ENCODE data around the gene B3GNT7. TPM values are rescaled to one million over a fixed set of nuclear protein-coding genes. Genes with fewer than 3 reads are reported as not detected.

B3GNT7 gene
- total and polyA plus RNA-seq, 4 donors, result 0.74 to 1.7 (median 1.0) TPM

- Histone ChIP-seq H3K27me3 (ENCODE audit: control insufficient read depth in 4 of 4, insufficient read depth in 4 of 4, low read length in 3 of 4) (no peaks in the 10 kb centered on the region), H3K9me3 (ENCODE audit: control insufficient read depth in 4 of 4, low read length in 3 of 4) (no peaks in the 10 kb centered on the region), H3K4me3 (ENCODE audit: low read depth in 1 of 3, low read length in 3 of 3) (no peak overlapping the region), H3K36me3 (ENCODE audit: control insufficient read depth in 4 of 4, insufficient read depth in 3 of 4, low read depth in 1 of 4, low read length in 3 of 4) (no peaks in the 10 kb centered on the region), H3K27ac (ENCODE audit: low read depth in 1 of 2, low read length in 2 of 2) (no peak overlapping the region), H3K4me1 (ENCODE audit: control insufficient read depth in 4 of 4, insufficient read depth in 4 of 4, low read length in 3 of 4) (no peaks in the 10 kb centered on the region), H3K9ac (ENCODE audit: low read depth in 1 of 2, low read length in 2 of 2) (no peak overlapping the region)
- TF ChIP-seq YY1 (IDR thresholded peaks at IDR 0.05) (no peak), CTCF (IDR thresholded peaks at IDR 0.05; ENCODE audit: low read depth, low read length, missing input control) (no peak), RAD21 (IDR thresholded peaks at IDR 0.05) (no peak), NR2F2 (IDR thresholded peaks at IDR 0.05) (no peak), HNF4A (conservative IDR thresholded peaks at IDR 0.05) (no peak), FOXA1 (IDR thresholded peaks at IDR 0.05) (no peak), FOXA2 (IDR thresholded peaks at IDR 0.05) (no peak), SP1 (IDR thresholded peaks at IDR 0.05) (no peak), REST (IDR thresholded peaks at IDR 0.05) (no peak), EGR1 (IDR thresholded peaks at IDR 0.05; ENCODE audit: low read depth in 2 of 2) (no peak), RXRA (IDR thresholded peaks at IDR 0.05) (no peak), JUND (IDR thresholded peaks at IDR 0.05) (no peak), ATF3 (IDR thresholded peaks at IDR 0.05) (no peak), MAX (IDR thresholded peaks at IDR 0.05) (no peak)
- 93% methylated on average over 6 of the region's 6 CpGs for WGBS
- DNase-seq (ENCODE audit: low spot score), result no peak
These were observed 25.1 kb upstream of the B3GNT7 start for GRCh38 chr2:231370429-231370748.

- H3K9ac ChIP-seq (ENCODE audit: low read depth in 1 of 2, low read length in 2 of 2), result no peak overlapping the region
- TF ChIP-seq HNF4G (IDR thresholded peaks at IDR 0.05) (no peak), NR2F2 (IDR thresholded peaks at IDR 0.05) (no peak), FOXA2 (IDR thresholded peaks at IDR 0.05) (no peak), MAX (IDR thresholded peaks at IDR 0.05) (no peak), YY1 (IDR thresholded peaks at IDR 0.05) (no peak), CTCF (IDR thresholded peaks at IDR 0.05; ENCODE audit: low read depth, low read length, missing input control) (no peak), SP1 (IDR thresholded peaks at IDR 0.05) (no peak), TAF1 (conservative IDR thresholded peaks at IDR 0.05) (no peak), ATF3 (IDR thresholded peaks at IDR 0.05) (no peak), ZBTB33 (IDR thresholded peaks at IDR 0.05) (no peak), REST (IDR thresholded peaks at IDR 0.05) (no peak)
These were observed 24.6 kb upstream of the B3GNT7 start for GRCh38 chr2:231370749-231371429.

More at GRCh38 chr2:231370749-231371429, 24.6 kb upstream of the B3GNT7 start:
- H3K4me3 ChIP-seq (ENCODE audit: low read depth in 1 of 3, low read length in 3 of 3), result no peak overlapping the region
- WGBS, result 91% methylated on average over 21 of the region's 21 CpGs
- no peaks in the 10 kb centered on the region for H3K36me3 ChIP-seq (ENCODE audit: control insufficient read depth in 4 of 4, insufficient read depth in 3 of 4, low read depth in 1 of 4, low read length in 3 of 4)
- no peak overlapping the region for H3K27ac ChIP-seq (ENCODE audit: low read depth in 1 of 2, low read length in 2 of 2)
- no peaks in the 10 kb centered on the region for H3K9me3 ChIP-seq (ENCODE audit: control insufficient read depth in 4 of 4, low read length in 3 of 4)
- no peaks in the 10 kb centered on the region for H3K27me3 ChIP-seq (ENCODE audit: control insufficient read depth in 4 of 4, insufficient read depth in 4 of 4, low read length in 3 of 4)
- H3K4me1 ChIP-seq (ENCODE audit: control insufficient read depth in 4 of 4, insufficient read depth in 4 of 4, low read length in 3 of 4), result no peaks in the 10 kb centered on the region
- no peak for DNase-seq (ENCODE audit: low spot score)

Measured in liver (tissue), 9 donors.